Astrocyte (in vitro differentiated cells and primary cell): ENCODE data around the gene PACRG. TPM values are rescaled to one million over a fixed set of nuclear protein-coding genes. Genes with fewer than 3 reads are reported as not detected.

ENCODE experiments used
- DNase-seq: peaks from one replicate; pipeline ENCODE4 v3.0.0-alpha.2; 2010; ENCODE audit warnings: low read depth
- FAIRE-seq: peaks from 2 replicates; lab custom pipeline; 2011; peaks lifted over from hg19 to GRCh38; lab: Jason Lieb, UNC
- H2AFZ ChIP-seq: 2 replicates; pipeline ENCODE4 v1.6.0; 2012; ENCODE audit warnings: low read depth, low read length, inconsistent platforms
- H3K27ac ChIP-seq: 2 replicates; pipeline ENCODE4 v1.5.1; 2011; ENCODE audit warnings: low read depth, low read length, inconsistent platforms
- H3K27me3 ChIP-seq: 2 replicates; pipeline ENCODE4 v1.6.0; 2011; ENCODE audit warnings: low read length, inconsistent platforms; ENCODE audit not compliant: insufficient read depth
- H3K36me3 ChIP-seq: 2 replicates; pipeline ENCODE4 v1.5.1; 2011; ENCODE audit warnings: low read length, inconsistent platforms; ENCODE audit not compliant: insufficient read depth
- H3K4me1 ChIP-seq: 2 replicates; pipeline ENCODE4 v1.5.1; 2011; ENCODE audit warnings: low read length, inconsistent platforms; ENCODE audit not compliant: insufficient read depth
- H3K4me2 ChIP-seq: 2 replicates; pipeline ENCODE4 v1.6.0; 2012; ENCODE audit warnings: low read length, inconsistent platforms
- H3K4me3 ChIP-seq: 2 replicates; pipeline ENCODE4 v1.5.1; 2011; ENCODE audit warnings: low read depth, mild to moderate bottlenecking, low read length, inconsistent platforms; ENCODE audit not compliant: insufficient read depth
- H3K79me2 ChIP-seq: 2 replicates; pipeline ENCODE4 v1.6.0; 2012; ENCODE audit warnings: mild to moderate bottlenecking, low read length, inconsistent platforms; ENCODE audit not compliant: insufficient read depth
- H3K9ac ChIP-seq: 2 replicates; pipeline ENCODE4 v1.6.0; 2012; ENCODE audit warnings: mild to moderate bottlenecking, low read length, inconsistent platforms
- H3K9me3 ChIP-seq: 2 replicates; pipeline ENCODE4 v1.5.1; 2012; ENCODE audit warnings: low read depth, mild to moderate bottlenecking, low read length, inconsistent platforms; ENCODE audit not compliant: insufficient read depth
- H4K20me1 ChIP-seq: 2 replicates; pipeline ENCODE4 v1.6.0; 2012; ENCODE audit warnings: low read length, inconsistent platforms; ENCODE audit not compliant: insufficient read depth
- H3K27ac Mint-ChIP-seq: one replicate; pipeline ENCODE4 v1.8.0; 2021; ENCODE audit warnings: mild to moderate bottlenecking, mixed read lengths; ENCODE audit not compliant: unreplicated experiment
- H3K27me3 Mint-ChIP-seq: one replicate; pipeline ENCODE4 v1.8.0; 2021; ENCODE audit warnings: low read depth, mixed read lengths; ENCODE audit not compliant: unreplicated experiment
- H3K36me3 Mint-ChIP-seq: one replicate; pipeline ENCODE4 v1.8.0; 2021; ENCODE audit warnings: low read depth, mixed read lengths; ENCODE audit not compliant: unreplicated experiment
- H3K4me1 Mint-ChIP-seq: one replicate; pipeline ENCODE4 v1.8.0; 2021; ENCODE audit warnings: low read depth, mixed read lengths; ENCODE audit not compliant: unreplicated experiment
- H3K4me3 Mint-ChIP-seq: one replicate; pipeline ENCODE4 v1.8.0; 2021; ENCODE audit warnings: mild to moderate bottlenecking, moderate library complexity, mixed read lengths; ENCODE audit not compliant: unreplicated experiment
- H3K9me3 Mint-ChIP-seq: one replicate; pipeline ENCODE4 v1.8.0; 2021; ENCODE audit warnings: mild to moderate bottlenecking, mixed read lengths; ENCODE audit not compliant: unreplicated experiment
- CTCF ChIP-seq: IDR thresholded peaks from 2 replicates; pipeline ENCODE4 v1.5.1; 2011; ENCODE audit warnings: low read depth, mild to moderate bottlenecking, inconsistent platforms, low read length, moderate library complexity; ENCODE audit not compliant: insufficient read depth
- EZH2 ChIP-seq: IDR thresholded peaks from 2 replicates; pipeline ENCODE4 v1.6.1; 2012; ENCODE audit warnings: mild to moderate bottlenecking, low read length, inconsistent platforms; ENCODE audit not compliant: insufficient read depth
- total RNA-seq: library from RNA; stranded (reverse); gene quantifications from 2 replicates; pipeline ENCODE4 v1.2.1, GENCODE V29; 2021

The PACRG gene
- total RNA-seq, 1 donor from 2014 or later: not detected

DNA sequence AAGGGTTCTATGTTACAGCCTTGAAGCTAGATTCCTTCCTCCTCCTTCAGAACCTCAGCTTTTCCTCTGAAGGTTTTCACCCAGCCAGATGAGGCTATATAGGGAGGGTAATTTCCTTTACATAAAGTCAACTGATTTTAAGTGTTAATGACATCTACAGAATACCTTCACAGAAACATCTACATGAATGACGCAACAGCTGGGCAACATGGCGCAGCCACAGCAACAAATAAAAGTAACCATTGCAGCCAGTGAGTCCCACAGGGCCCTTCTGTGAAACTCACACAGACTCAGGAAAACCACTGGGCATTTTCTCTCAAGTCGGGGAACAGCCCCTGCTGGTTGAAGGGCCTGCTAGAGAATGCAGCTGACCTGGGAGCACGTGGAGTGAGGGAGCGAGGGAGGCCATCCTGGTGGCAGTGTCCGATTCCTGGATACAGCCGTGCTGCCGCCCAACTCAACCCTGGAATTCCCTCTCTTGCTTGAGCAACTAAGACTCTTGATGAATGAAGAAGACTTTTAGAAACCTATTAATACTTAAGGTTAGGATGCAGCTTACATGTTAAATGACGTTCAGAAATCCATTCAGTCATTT lies 176.4 kb downstream of the PACRG start:
- Mint-ChIP-seq H3K36me3 (no peaks in the 10 kb centered on the region), H3K27ac (no peak overlapping the region)

GRCh38 chr6:162906479-162906878 lies 178.7 kb downstream of the PACRG start:
- no peaks in the 10 kb centered on the region for H3K9me3 ChIP-seq
- no peaks in the 10 kb centered on the region for H4K20me1 ChIP-seq
- no peaks in the 10 kb centered on the region for H3K4me1 Mint-ChIP-seq
- no peaks in the 10 kb centered on the region for H3K27me3 Mint-ChIP-seq
- no peaks in the 10 kb centered on the region for H3K27me3 ChIP-seq
- TF ChIP-seq CTCF: no peak
- no peak for TF ChIP-seq EZH2
- H3K36me3 Mint-ChIP-seq: no peaks in the 10 kb centered on the region
- H3K9ac ChIP-seq: no peak overlapping the region
- no peaks in the 10 kb centered on the region for H3K36me3 ChIP-seq
- H3K4me3 Mint-ChIP-seq: no peak overlapping the region
- no peaks in the 10 kb centered on the region for H3K79me2 ChIP-seq
- H3K27ac Mint-ChIP-seq: no peak overlapping the region
- H3K4me2 ChIP-seq: no peak overlapping the region
- H3K4me1 ChIP-seq: no peaks in the 10 kb centered on the region
- no peak for FAIRE-seq
- H3K9me3 Mint-ChIP-seq: no peaks in the 10 kb centered on the region
- H2AFZ ChIP-seq: no peak overlapping the region
- no peak for DNase-seq
- no peak overlapping the region for H3K27ac ChIP-seq
- H3K4me3 ChIP-seq: no peak overlapping the region

More for the DNA sequence above, 176.4 kb downstream of the PACRG start:
- no peak overlapping the region for H3K9ac ChIP-seq
- H3K4me1 Mint-ChIP-seq: no peaks in the 10 kb centered on the region
- no peak overlapping the region for H3K4me2 ChIP-seq
- H3K36me3 ChIP-seq: no peaks in the 10 kb centered on the region
- H3K9me3 ChIP-seq: no peaks in the 10 kb centered on the region
- H2AFZ ChIP-seq: no peak overlapping the region
- H3K9me3 Mint-ChIP-seq: no peaks in the 10 kb centered on the region
- no peaks in the 10 kb centered on the region for H4K20me1 ChIP-seq
- FAIRE-seq (no peak), DNase-seq (no peak)
- H3K4me1 ChIP-seq: no peaks in the 10 kb centered on the region
- H3K4me3 Mint-ChIP-seq: no peak overlapping the region
- H3K4me3 ChIP-seq: no peak overlapping the region
- TF ChIP-seq CTCF (no peak), EZH2 (no peak)
- H3K27ac ChIP-seq: no peak overlapping the region
- no peaks in the 10 kb centered on the region for H3K27me3 ChIP-seq
- peaks cover 7% of the 10 kb centered on the region for H3K27me3 Mint-ChIP-seq
- no peaks in the 10 kb centered on the region for H3K79me2 ChIP-seq

DNA sequence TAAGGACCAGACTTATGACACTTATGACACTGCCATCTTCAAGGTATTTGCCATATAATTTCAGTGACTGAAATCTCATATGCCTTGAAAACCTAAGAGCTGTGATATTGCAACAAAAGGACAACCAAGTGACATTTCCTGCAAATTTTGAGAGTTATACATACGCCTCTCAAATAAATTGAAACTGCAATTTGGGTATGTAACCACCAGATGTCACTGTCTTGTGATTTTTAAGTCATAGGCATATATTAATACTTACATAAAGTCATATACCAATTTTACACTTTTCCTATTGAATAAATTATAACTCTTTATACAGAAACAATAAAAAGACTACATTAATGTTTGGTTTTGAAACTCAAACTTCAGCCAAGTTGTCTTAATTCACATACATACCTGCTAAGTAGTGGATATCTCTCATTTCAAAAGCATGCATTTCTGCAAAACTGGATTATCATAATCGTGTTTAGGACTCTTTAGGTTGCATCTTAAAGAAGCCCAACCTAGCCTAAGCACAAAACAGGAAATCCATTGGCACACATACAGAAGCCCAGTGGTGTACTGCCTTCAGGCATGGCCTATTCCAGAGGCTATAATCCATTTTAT lies 180.2 kb downstream of the PACRG start:
- Histone ChIP-seq H2AFZ (no peak overlapping the region), H3K27ac (no peak overlapping the region), H3K36me3 (no peaks in the 10 kb centered on the region), H4K20me1 (no peaks in the 10 kb centered on the region), H3K79me2 (no peaks in the 10 kb centered on the region), H3K9me3 (no peaks in the 10 kb centered on the region), H3K4me2 (no peak overlapping the region), H3K9ac (no peak overlapping the region), H3K4me1 (no peaks in the 10 kb centered on the region), H3K27me3 (no peaks in the 10 kb centered on the region), H3K4me3 (no peak overlapping the region)
- DNase-seq: peak; percentile 16
- H3K36me3 Mint-ChIP-seq: no peaks in the 10 kb centered on the region
- TF ChIP-seq CTCF: peak; percentile 16
- no peak for TF ChIP-seq EZH2
- H3K27me3 Mint-ChIP-seq: no peaks in the 10 kb centered on the region
- no peaks in the 10 kb centered on the region for H3K4me1 Mint-ChIP-seq
- H3K27ac Mint-ChIP-seq: no peak overlapping the region
- peak; percentile 54 for FAIRE-seq
- H3K4me3 Mint-ChIP-seq: no peak overlapping the region
- H3K9me3 Mint-ChIP-seq: no peaks in the 10 kb centered on the region
